ENCODE data around the gene TGFA. TPM values are rescaled to one million over a fixed set of nuclear protein-coding genes. Genes with fewer than 3 reads are reported as not detected.

Gene TGFA
- total RNA-seq, 1 donor: not detected

DNA sequence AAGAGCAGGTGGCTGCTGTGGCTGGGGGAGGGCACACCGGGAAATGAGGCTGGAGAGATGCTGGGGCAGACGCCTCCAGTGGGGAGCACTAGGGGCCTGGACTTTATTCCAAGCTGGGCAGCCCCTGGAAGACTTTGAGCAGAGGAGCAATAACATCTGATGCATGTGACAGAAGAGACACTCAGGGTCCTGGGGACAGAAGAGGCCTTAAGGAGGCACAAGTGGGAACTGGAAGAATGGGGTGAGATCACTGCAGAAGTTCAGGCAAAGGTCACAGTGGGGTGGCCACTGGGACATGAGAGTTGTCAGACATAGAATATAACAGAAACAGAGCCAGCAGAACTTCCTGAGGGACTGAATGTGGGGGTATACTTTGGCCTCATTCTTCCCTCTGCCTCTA is 24.0 kb downstream of the TGFA start:
- DNase-seq (ENCODE audit: insufficient read length, low spot score, missing footprints): no peak
- Histone ChIP-seq H3K4me1 (ENCODE audit: insufficient read depth, low read length) (peaks cover 10% of the 10 kb centered on the region), H4K20me1 (ENCODE audit: insufficient read depth, low read length) (no peaks in the 10 kb centered on the region), H3K79me2 (ENCODE audit: insufficient read depth, low read length) (no peaks in the 10 kb centered on the region), H3K9me3 (ENCODE audit: low read depth, low read length) (no peaks in the 10 kb centered on the region), H3K27ac (ENCODE audit: low read depth, low read length) (no peak overlapping the region), H3K36me3 (ENCODE audit: insufficient read depth, low read length) (no peaks in the 10 kb centered on the region), H3K4me3 (ENCODE audit: insufficient read depth, low read length) (no peak overlapping the region), H3K4me2 (ENCODE audit: insufficient read depth, low read length) (no peak overlapping the region), H2AFZ (ENCODE audit: low read length) (no peak overlapping the region), H3K27me3 (ENCODE audit: insufficient read depth, low read length) (no peaks in the 10 kb centered on the region)
- TF ChIP-seq, protein P1, sequence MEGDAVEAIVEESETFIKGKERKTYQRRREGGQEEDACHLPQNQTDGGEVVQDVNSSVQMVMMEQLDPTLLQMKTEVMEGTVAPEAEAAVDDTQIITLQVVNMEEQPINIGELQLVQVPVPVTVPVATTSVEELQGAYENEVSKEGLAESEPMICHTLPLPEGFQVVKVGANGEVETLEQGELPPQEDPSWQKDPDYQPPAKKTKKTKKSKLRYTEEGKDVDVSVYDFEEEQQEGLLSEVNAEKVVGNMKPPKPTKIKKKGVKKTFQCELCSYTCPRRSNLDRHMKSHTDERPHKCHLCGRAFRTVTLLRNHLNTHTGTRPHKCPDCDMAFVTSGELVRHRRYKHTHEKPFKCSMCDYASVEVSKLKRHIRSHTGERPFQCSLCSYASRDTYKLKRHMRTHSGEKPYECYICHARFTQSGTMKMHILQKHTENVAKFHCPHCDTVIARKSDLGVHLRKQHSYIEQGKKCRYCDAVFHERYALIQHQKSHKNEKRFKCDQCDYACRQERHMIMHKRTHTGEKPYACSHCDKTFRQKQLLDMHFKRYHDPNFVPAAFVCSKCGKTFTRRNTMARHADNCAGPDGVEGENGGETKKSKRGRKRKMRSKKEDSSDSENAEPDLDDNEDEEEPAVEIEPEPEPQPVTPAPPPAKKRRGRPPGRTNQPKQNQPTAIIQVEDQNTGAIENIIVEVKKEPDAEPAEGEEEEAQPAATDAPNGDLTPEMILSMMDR (IDR thresholded peaks at IDR 0.05; ENCODE audit: extremely low read depth, low read depth, low read length): no peak

DNA sequence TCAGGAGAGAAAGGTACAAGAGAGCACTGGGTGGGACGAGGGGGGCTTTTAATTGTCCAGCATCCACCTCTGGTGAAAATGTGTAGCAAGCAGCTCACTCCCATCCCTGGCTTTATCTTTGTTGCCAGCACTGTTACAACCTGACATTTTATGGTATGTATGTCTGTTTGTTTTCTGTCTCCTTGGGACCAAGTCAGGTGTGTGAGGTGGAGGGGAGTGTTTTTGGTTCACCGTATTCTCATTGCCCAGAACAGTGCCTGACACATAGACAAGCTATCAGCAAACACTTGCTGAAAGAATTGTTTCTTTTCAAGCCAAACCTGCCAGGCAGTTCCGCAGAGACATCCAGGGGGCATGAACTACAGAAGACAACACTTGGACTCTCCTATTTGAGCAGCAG is 24.7 kb downstream of the TGFA start:
- TF ChIP-seq, protein P1 (IDR thresholded peaks at IDR 0.05; ENCODE audit: extremely low read depth, low read depth, low read length): no peak

DNA sequence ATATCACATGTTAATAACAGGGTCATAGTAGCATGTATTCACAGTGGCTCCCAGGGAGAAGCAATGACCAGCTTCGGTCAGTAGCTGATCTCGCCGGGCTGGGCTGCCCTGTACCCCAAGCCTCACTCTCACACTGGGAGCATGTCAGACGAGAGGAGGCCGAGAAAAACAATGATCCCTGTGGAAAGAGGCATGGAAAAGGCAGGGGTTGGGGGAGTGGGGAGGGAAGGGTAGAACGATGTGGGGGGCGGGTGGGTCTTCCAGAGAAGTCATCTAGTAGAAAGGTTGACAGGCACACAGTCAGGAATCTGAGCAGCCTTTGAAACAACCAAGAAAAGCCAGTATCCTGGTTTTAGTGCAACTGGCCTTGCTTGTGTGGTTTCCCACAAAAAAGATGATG is 25.4 kb downstream of the TGFA start:
- Histone ChIP-seq H3K36me3 (ENCODE audit: insufficient read depth, low read length) (no peaks in the 10 kb centered on the region), H3K79me2 (ENCODE audit: insufficient read depth, low read length) (no peaks in the 10 kb centered on the region), H2AFZ (ENCODE audit: low read length) (no peak overlapping the region), H3K27ac (ENCODE audit: low read depth, low read length) (no peak overlapping the region), H3K27me3 (ENCODE audit: insufficient read depth, low read length) (no peaks in the 10 kb centered on the region), H3K4me3 (ENCODE audit: insufficient read depth, low read length) (no peak overlapping the region), H3K9me3 (ENCODE audit: low read depth, low read length) (no peaks in the 10 kb centered on the region), H4K20me1 (ENCODE audit: insufficient read depth, low read length) (no peaks in the 10 kb centered on the region), H3K4me1 (ENCODE audit: insufficient read depth, low read length) (peaks cover 20% of the 10 kb centered on the region), H3K4me2 (ENCODE audit: insufficient read depth, low read length) (no peak overlapping the region)
- no peak for DNase-seq (ENCODE audit: insufficient read length, low spot score, missing footprints)
- TF ChIP-seq, protein P1 (IDR thresholded peaks at IDR 0.05; ENCODE audit: extremely low read depth, low read depth, low read length): no peak

More for the DNA sequence above, 24.7 kb downstream of the TGFA start:
- H3K4me3 ChIP-seq (ENCODE audit: insufficient read depth, low read length): no peak overlapping the region
- H3K36me3 ChIP-seq (ENCODE audit: insufficient read depth, low read length): no peaks in the 10 kb centered on the region
- no peaks in the 10 kb centered on the region for H3K79me2 ChIP-seq (ENCODE audit: insufficient read depth, low read length)
- H3K27me3 ChIP-seq (ENCODE audit: insufficient read depth, low read length): no peaks in the 10 kb centered on the region
- H3K9me3 ChIP-seq (ENCODE audit: low read depth, low read length): no peaks in the 10 kb centered on the region
- no peak overlapping the region for H3K27ac ChIP-seq (ENCODE audit: low read depth, low read length)
- H3K4me2 ChIP-seq (ENCODE audit: insufficient read depth, low read length): no peak overlapping the region
- no peak overlapping the region for H2AFZ ChIP-seq (ENCODE audit: low read length)
- H4K20me1 ChIP-seq (ENCODE audit: insufficient read depth, low read length): no peaks in the 10 kb centered on the region
- no peak for DNase-seq (ENCODE audit: insufficient read length, low spot score, missing footprints)
- H3K4me1 ChIP-seq (ENCODE audit: insufficient read depth, low read length): peaks cover 17% of the 10 kb centered on the region

DNA sequence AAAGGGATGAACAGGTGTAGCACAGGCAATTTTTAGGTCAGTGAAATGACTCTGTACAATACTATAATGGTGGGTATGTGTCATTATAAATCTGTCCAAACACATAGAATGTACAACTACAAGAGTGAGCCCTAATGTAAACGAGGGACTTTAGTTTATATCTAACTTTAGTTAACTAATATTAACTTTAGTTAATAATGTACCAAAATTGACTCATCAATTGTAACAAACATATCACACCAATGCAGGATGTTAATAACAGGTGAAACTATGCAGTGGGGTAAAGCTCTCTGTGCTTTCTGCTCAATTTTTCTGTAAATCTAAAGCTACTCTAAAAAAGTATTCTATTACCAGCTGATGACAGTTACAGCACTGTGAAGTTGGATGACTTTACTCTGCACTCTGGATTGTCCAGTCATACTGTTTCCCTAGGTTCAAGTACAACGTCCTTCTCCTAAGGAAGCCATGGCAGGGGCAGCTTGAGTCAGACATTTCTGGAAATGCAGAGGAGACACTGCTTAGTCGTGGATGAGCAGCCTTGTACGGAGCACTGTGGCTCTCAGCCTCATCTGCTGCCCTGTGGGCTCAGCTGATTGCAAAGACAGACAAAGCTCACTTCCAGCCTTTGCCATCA is 26.1 kb downstream of the TGFA start:
- no peak for DNase-seq (ENCODE audit: insufficient read length, low spot score, missing footprints)

More for the DNA sequence above, 26.1 kb downstream of the TGFA start:
- no peak overlapping the region for H3K4me2 ChIP-seq (ENCODE audit: insufficient read depth, low read length)
- TF ChIP-seq, protein P1 (IDR thresholded peaks at IDR 0.05; ENCODE audit: extremely low read depth, low read depth, low read length): no peak
- H3K4me3 ChIP-seq (ENCODE audit: insufficient read depth, low read length): no peak overlapping the region
- peak overlapping the region; percentile 34 for H2AFZ ChIP-seq (ENCODE audit: low read length)
- H3K9me3 ChIP-seq (ENCODE audit: low read depth, low read length): no peaks in the 10 kb centered on the region
- no peaks in the 10 kb centered on the region for H3K36me3 ChIP-seq (ENCODE audit: insufficient read depth, low read length)
- no peaks in the 10 kb centered on the region for H4K20me1 ChIP-seq (ENCODE audit: insufficient read depth, low read length)
- peaks cover 20% of the 10 kb centered on the region for H3K4me1 ChIP-seq (ENCODE audit: insufficient read depth, low read length)
- no peaks in the 10 kb centered on the region for H3K27me3 ChIP-seq (ENCODE audit: insufficient read depth, low read length)
- no peaks in the 10 kb centered on the region for H3K79me2 ChIP-seq (ENCODE audit: insufficient read depth, low read length)
- H3K27ac ChIP-seq (ENCODE audit: low read depth, low read length): no peak overlapping the region
